Hematopoietic multipotent progenitor cell treated with erythropoietin and hydrocortisone succinate and interleukin-3 and kit ligand, for 4 days (in vitro differentiated cells): ENCODE measurements around the gene CCDC190.
"Not testable (repeated sequence)": the region's sequence is repeated elsewhere in the genome, so short reads cannot be mapped to it uniquely, and the experiment has no call there.

ENCODE experiments used
- DNase-seq: peaks from one replicate; pipeline ENCODE4 v3.0.0-alpha.2; 2015

CCDC190 gene

GRCh38 chr1:162823771-162824525 is 37.0 kb downstream of the CCDC190 start:
- DNase-seq, result no peak

GRCh38 chr1:162823231-162823630 is 37.7 kb downstream of the CCDC190 start:
- no peak for DNase-seq

- DNase-seq, result peak; percentile 4
Measured at GRCh38 chr1:162822391-162823200, 38.4 kb downstream of the CCDC190 start.

GRCh38 chr1:162818666-162819065 is 42.3 kb downstream of the CCDC190 start:
- peak; percentile 8 for DNase-seq

DNA sequence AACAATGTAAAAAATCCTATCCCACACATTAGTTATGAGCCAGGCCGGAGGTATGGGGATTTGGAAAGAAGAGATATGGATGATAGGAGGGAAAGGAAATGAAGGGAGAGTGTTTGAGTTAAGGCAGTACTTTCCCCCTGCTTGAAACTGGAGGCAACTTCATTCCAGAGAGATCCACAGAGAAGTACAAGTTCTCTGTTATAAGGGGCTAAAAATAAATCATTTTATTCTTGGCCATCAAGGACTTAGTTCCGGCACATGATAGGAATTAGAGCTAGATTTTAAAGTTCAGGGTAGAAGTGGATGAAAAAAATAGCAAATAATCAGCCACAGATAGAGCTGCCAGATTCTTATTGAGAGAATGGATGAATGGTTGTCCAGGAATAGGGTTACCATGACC is 42.8 kb downstream of the CCDC190 start:
- not testable (repeated sequence) for DNase-seq

DNA sequence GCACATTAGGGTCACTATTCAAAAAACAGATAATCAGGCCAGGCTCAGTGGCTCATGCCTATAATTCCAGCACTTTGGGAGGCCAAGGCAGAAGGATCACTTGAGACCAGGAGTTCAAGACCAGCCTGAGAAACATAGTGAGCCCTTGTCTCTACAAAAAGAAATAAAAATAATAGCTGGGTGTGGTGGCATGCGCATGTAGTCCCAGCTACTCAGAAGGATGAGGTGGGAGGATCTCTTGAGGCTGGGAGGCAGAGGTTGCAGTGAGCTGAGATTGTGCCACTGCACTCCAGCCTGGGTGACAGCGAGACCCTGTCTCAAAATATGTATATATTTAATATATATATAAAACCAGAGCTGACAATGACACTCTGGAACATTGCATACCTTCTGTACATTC is 48.6 kb downstream of the CCDC190 start:
- not testable (repeated sequence) for DNase-seq

GRCh38 chr1:162807503-162807902 is 53.5 kb downstream of the CCDC190 start:
- not testable (repeated sequence) for DNase-seq
